K562 (cell line): ENCODE data around the gene C2orf42. TPM values are rescaled to one million over a fixed set of nuclear protein-coding genes. Genes with fewer than 3 reads are reported as not detected.
A peak's percentile ranks its signal among the peaks of the same experiment; 100 is the strongest.

Experiments used
- CREB3 ChIP-seq: fragments of 450-650 bp; conservative IDR thresholded peaks from 2 replicates; pipeline ENCODE4 v1.6.1; 2016; ENCODE audit warnings: missing genetic modification characterization, low read depth, mild to moderate bottlenecking, missing compliant biosample characterization, moderate library complexity
- ELF4 ChIP-seq: fragments of 450-650 bp; formaldehyde crosslinking; IDR thresholded peaks from 2 replicates; pipeline ENCODE4 v1.4.0; 2022; ENCODE audit warnings: missing genetic modification characterization
- ETS2 ChIP-seq: IDR thresholded peaks from 2 replicates; pipeline ENCODE4 v1.6.1; 2016; ENCODE audit warnings: borderline replicate concordance, missing genetic modification characterization, mild to moderate bottlenecking, moderate library complexity, missing compliant biosample characterization; ENCODE audit not compliant: poor library complexity, severe bottlenecking
- GABPB1 ChIP-seq: sonication (generic); formaldehyde crosslinking; IDR thresholded peaks from 2 replicates; pipeline ENCODE4 v1.8.0; 2022; ENCODE audit warnings: mild to moderate bottlenecking, missing genetic modification reagents
- GMEB1 ChIP-seq: fragments of 250-450 bp; sonication (Bioruptor Pico); IDR thresholded peaks from 2 replicates; pipeline ENCODE4 v1.4.0; 2020; ENCODE audit warnings: mild to moderate bottlenecking
- HINFP ChIP-seq: fragments of 450-650 bp; conservative IDR thresholded peaks from 2 replicates; pipeline ENCODE4 v1.6.1; 2016; ENCODE audit warnings: missing genetic modification characterization, low read depth, mild to moderate bottlenecking, control low read depth, missing compliant biosample characterization
- HMBOX1 ChIP-seq: sonication (generic); IDR thresholded peaks from 2 replicates; pipeline ENCODE4 v1.6.1; 2016
- NR2C1 ChIP-seq, 2 experiments: fragments of 450-650 bp; IDR thresholded peaks; 2 replicates each; pipeline ENCODE4 v1.6.1; 2017; ENCODE audit warnings: mild to moderate bottlenecking in 2 of 2, antibody characterized with exemption in 1 of 2, inconsistent platforms in 1 of 2, missing compliant biosample characterization in 1 of 2, missing genetic modification characterization in 1 of 2
- PRPF4 ChIP-seq: fragments of 200-400 bp; formaldehyde crosslinking; IDR thresholded peaks from one replicate; pipeline ENCODE4 v1.6.1; 2017; ENCODE audit warnings: low read length, low read depth, mild to moderate bottlenecking; ENCODE audit not compliant: insufficient read depth, poor library complexity, severe bottlenecking
- SOX6 ChIP-seq: fragments of 450-650 bp; IDR thresholded peaks from 2 replicates; pipeline ENCODE4 v1.6.1; 2014; ENCODE audit warnings: mild to moderate bottlenecking
- ZBTB5 ChIP-seq: fragments of 450-650 bp; IDR thresholded peaks from 2 replicates; pipeline ENCODE4 v1.6.1; 2017; ENCODE audit warnings: antibody characterized with exemption
- ZNF274 ChIP-seq: IDR thresholded peaks from 2 replicates; pipeline ENCODE4 v1.6.1; 2011; ENCODE audit warnings: low read depth, mild to moderate bottlenecking, low read length, moderate library complexity, borderline replicate concordance
- ZNF280A ChIP-seq: fragments of 450-650 bp; IDR thresholded peaks from 2 replicates; pipeline ENCODE4 v1.6.1; 2018; ENCODE audit warnings: mild to moderate bottlenecking, low read depth; ENCODE audit not compliant: partially characterized antibody
- ZNF444 ChIP-seq: fragments of 250-450 bp; sonication (Bioruptor Pico); IDR thresholded peaks from 2 replicates; pipeline ENCODE4 v1.4.0; 2020; ENCODE audit warnings: mild to moderate bottlenecking, moderate library complexity
- ZNF668 ChIP-seq: fragments of 250-450 bp; sonication (Bioruptor Pico); IDR thresholded peaks from 2 replicates; pipeline ENCODE4 v1.8.0; 2022; ENCODE audit warnings: mild to moderate bottlenecking, inconsistent platforms
- ZNF764 ChIP-seq: fragments of 250-450 bp; sonication (Bioruptor Pico); IDR thresholded peaks from 2 replicates; pipeline ENCODE4 v1.4.0; 2020; ENCODE audit warnings: low read depth, mild to moderate bottlenecking, moderate library complexity
- ZSCAN32 ChIP-seq: fragments of 450-650 bp; formaldehyde crosslinking; IDR thresholded peaks from 2 replicates; pipeline ENCODE4 v1.4.0; 2020; ENCODE audit warnings: mild to moderate bottlenecking, moderate library complexity
- polyA plus RNA-seq, 8 experiments: library from polyadenylated mRNA; depleted of rRNA in 4 of 8; stranded (reverse) in 5 of 8; unstranded in 3 of 8; fragments of >200 nt; fragmentation: Nextera tagmentation in 2 of 8; fragmentation: Illumina TruSeq in 1 of 8; extraction: Ambion mirVana in 2 of 8; extraction: Trizol in 1 of 8; gene quantifications; 2 replicates each; pipeline versions ENCODE4 v1.2.1 to v1.2.3, GENCODE V29; 2011 to 2014; ENCODE audit warnings: inconsistent platforms in 1 of 8, missing spikeins in 1 of 8
- total RNA-seq, 7 experiments: library from RNA; depleted of rRNA in 6 of 7; stranded (reverse); fragments of >200 nt in 6 of 7; fragmentation: Illumina TruSeq in 2 of 7; extraction: Trizol in 2 of 7; gene quantifications; 2 replicates each; pipeline versions ENCODE4 v1.2.1 to v1.2.3, GENCODE V29; 2011 to 2021; ENCODE audit warnings: low replicate concordance in 1 of 7

Gene C2orf42
- total and polyA plus RNA-seq, 9 of the 15 experiments (the other 6 are each of a cell fraction or from before 2014, with no cell fraction given): 4.6 to 10.9 (median 7.5) TPM

- TF ChIP-seq NR2C1 (IDR thresholded peaks at IDR 0.05): peak; percentile 73
- peak; percentile 48; the same call in 1 of the 2 replicates for TF ChIP-seq NR2C1 (tag; IDR thresholded peaks at IDR 0.05)
- TF ChIP-seq GMEB1 (CRISPR knock-in tag): no peak
- TF ChIP-seq ETS2 (tag): peak; percentile 56
- peak; percentile 70; the same call in 1 of the 2 replicates for TF ChIP-seq ELF4 (CRISPR knock-in tag)
- peak; percentile 97 for TF ChIP-seq GABPB1
- peak; percentile 54 for TF ChIP-seq PRPF4
- no peak for TF ChIP-seq ZNF444 (CRISPR knock-in tag)
- no peak for TF ChIP-seq ZNF280A
- TF ChIP-seq HMBOX1: no peak
- TF ChIP-seq ZSCAN32 (CRISPR knock-in tag): peak; percentile 37; the same call in 1 of the 2 replicates
- TF ChIP-seq HINFP (tag): no peak
- no peak for TF ChIP-seq ZNF668 (CRISPR knock-in tag)
- no peak for TF ChIP-seq CREB3 (tag)
- TF ChIP-seq ZBTB5: no peak
- TF ChIP-seq ZNF764 (CRISPR knock-in tag): no peak
- TF ChIP-seq SOX6: peak; percentile 29; the same call in 1 of the 2 replicates
- no peak for TF ChIP-seq ZNF274
These were observed at the start of gene C2orf42 (continued) for GRCh38 chr2:70190418-70191243.
